Measurements from ENCODE around the gene HGS. TPM values are rescaled to one million over a fixed set of nuclear protein-coding genes. Genes with fewer than 3 reads are reported as not detected.
A peak's percentile ranks its signal among the peaks of the same experiment; 100 is the strongest.

The HGS gene
- total RNA-seq, 1 donor from 2014 or later, result 36.6 TPM

DNA sequence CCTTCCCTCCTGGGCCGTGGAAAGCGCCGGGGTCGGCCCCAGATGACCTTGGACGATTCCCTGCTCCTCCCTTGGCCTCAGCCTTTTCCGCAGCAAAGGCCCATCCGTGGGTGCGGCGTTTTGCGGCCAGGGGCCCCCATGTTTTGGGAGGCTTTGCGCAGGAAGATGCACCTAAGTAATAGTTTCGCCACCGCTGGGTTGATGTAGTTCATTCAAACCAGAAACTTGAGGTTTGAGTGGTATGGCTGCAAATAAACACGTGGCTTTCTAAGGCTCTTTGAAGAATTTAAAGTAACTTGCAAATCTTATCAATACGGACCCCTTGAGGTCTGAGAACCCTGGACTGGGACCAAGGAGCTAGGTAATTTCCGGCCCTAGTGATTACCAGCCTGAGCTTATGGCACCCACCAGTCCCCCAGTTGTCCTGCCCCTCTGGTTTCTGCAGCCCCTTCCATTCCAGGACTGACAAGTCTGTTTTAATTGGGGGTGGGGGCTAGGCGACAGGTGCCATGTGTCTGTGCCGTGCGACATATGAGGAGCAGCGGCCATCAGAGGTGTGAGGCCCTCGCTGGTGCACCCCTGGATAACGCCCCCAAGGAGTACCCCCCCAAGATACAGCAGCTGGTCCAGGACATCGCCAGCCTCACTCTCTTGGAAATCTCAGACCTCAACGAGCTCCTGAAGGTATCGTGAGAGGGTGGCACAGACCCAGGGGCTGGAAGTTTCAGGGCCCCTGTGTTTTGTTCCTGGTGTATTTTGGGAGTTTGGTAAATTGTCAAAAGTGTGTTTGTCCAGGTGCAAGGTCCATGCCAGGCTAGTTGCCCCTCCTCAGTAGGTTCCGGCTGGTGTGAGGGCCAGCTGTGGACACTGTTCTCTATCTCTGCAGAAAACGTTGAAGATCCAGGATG, 20.2 kb downstream of the HGS start:
- DNase-seq, result no peak

DNA sequence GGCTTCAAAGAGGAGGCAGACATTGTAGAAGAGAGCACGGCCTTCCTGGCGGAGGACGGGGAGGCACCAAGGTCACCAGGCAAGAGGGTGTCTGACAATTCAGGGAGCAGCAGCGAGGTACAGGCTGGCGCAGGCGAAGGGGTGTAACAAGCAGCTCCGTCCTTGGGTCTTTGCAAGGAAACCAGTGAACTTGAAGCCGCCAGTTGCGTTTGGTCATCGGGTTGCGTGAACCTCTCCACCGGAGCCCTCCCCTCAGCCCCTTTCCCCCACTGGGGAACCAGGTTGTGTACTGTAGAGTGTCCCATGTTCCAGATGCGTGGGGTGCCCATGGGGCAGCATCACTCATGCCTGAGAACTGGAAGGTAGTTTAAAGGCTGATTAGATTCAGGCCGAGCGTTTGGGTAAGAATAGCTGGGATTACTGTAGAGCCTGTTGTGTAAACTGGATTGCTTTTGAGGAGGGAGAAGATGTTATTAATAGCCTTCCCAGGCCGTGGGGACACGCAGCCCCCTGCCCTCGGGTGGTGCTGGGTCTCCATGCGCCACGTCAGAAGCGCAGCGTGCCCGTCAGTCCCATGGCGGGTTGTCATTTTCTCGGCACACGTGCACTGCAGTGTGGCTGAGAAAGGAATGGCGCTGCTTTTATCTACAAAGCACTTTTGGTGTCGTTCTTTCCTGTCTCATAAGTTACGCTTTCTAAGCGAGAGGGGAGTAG, 21.9 kb downstream of the HGS start:
- DNase-seq, result no peak

DNA sequence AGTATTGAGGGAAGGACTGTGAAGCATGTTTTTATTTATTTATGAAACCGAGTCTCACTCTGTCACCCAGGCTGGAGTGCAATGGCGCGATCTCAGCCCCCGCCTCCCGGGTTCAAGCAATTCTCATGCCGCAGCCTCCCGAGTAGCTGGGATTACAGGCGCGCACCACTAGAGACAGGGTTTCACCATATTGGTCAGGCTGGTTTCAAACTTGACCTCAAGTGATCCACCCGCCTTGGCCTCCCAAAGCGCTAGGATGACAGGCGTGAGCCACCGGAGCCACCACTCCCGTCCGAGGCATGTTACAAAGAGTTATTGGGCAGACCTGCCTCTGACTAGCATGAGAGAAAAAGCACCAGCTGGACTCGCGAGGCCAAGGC, 22.4 kb downstream of the HGS start:
- DNase-seq, result no peak

DNA sequence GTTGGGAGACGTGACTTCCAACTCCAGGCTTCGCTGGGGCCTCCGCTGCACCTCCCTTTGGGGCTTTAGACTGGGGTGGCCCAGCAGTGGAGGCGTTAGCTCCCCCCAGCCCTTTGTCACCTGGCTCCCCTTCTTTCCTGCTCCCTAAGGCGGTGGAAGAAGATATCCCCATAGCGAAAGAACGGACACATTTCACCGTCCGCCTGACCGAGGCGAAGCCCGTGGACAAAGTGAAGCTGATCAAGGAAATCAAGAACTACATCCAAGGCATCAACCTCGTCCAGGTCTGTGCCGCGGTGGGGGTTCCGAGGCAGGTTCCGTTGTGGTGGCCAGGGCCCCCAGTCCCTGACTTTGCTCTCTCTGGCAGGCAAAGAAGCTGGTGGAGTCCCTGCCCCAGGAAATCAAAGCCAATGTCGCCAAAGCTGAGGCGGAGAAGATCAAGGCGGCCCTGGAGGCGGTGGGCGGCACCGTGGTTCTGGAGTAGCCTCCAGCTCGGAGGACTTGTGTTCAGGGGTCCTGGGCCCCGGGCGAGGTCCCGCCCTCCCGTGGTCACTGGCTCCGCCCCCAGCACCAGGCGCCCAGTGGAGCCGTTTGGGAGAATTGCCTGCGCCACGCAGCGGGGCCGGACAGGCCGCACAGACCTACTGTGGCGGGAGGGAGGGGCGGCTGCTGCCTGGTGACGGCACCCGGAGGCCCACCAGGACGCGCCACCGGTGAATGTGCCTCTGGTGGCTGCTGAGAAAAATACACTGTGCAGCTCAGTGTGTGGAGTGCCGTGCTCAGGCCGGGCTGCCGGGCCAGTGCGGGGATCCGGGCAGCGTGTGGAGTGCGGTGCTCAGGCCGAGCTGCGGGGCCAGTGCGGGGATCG, 23.2 kb downstream of the HGS start:
- DNase-seq, result no peak

DNA sequence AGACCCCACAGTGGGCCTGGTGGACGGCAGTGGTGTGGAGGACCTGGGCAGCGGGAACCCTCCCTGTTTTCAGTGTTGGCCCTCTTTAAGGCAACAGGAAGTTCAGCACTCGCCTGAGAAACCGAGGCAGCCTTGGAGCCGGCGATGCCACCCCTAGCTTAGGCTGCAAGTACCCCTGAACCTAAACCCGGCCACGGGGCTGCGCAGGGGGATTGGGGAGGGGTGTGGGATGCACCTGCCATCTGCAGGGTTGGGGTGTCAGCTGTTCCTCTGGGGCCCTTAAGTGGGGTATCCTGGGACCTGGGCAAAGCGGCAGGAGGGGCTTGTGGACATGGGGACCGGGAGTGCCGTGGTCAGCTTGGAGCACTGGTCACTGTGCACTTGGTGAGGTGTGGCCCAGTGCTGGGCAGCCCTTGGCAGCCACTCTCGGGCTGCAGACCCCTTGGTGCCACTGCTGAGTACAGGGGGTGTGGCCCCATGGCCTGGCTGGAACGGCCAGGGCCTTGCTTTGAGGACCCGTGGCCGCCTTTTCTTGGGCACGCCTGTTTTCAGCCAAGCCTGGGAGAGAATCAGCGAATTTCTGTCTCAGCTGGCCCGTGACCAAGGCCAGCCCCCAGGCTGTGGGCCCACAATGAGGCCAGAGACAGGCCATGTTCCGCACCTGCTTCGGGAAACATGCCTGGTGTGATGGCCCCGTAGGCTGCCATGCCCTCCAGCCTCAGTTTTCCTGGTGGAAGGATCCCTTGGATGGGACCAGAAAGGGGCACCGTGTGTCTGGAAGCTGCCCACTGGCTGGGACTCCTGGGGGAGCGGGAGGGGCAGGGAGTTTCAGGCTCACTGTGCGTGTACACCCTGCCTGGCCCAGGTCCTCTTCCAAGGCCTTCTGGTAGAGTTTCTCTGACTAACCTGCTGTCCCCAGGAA, 24.2 kb downstream of the HGS start:
- no peak for DNase-seq

DNA sequence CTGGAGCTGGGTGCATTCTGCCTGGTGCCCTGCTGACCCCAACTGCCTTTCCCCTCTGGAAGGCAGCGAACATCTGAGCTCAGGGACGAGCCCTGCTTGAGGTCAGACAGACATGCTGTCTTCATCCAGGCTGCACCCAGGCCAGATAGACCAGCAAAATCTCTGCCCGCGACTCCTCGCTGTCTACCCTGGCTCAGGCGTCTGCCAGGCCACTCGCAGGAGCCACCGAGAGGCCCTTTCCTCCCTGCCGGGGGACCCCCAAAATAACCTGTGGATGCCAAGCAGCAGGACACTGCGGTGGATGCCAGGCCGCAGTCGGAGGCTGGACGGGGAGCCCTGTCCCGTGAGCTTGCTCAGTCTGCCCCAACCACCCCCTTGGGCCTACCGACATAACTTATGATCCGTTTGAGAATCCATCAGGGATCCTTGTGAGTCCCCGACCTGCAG, 25.0 kb downstream of the HGS start:
- DNase-seq, result no peak

DNA sequence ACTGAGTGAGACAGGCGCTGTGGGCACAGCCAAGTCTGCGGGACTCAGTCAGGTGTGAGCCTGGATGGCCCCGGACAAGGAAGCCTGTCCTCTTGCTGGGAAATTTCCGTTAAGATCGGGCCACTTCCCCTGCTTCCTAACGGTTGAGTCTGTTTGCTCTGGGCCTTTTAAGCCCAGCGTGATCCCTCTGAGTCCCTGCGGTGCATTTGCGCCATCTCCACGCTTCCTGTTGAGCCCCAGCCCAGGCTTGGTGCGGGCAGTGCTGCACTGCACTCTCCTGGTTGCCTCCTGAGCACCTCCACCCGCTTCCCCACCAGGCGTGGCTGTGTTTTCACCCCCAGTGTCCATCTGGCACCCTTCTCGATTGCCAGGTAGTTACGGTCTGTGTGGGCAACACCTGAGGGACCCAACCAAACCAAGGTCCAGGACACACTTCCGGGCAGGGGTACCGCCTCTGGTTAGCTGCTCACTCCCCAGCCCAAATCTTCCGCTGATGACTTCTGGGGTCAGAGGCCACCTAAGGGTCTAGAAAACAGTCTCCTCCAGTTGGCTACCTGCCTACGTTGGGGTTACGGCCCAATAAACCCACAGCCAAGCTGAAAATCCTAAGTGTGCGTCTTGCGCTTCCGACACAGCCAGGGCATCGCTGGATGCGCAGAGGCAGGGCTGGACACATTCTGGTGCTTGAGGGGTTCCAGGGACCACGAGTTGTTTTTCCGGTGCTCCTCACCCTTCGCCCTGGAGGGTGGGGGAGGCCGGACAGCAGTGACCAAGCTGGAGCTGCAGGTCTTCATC, 26.9 kb downstream of the HGS start:
- no peak for DNase-seq

DNA sequence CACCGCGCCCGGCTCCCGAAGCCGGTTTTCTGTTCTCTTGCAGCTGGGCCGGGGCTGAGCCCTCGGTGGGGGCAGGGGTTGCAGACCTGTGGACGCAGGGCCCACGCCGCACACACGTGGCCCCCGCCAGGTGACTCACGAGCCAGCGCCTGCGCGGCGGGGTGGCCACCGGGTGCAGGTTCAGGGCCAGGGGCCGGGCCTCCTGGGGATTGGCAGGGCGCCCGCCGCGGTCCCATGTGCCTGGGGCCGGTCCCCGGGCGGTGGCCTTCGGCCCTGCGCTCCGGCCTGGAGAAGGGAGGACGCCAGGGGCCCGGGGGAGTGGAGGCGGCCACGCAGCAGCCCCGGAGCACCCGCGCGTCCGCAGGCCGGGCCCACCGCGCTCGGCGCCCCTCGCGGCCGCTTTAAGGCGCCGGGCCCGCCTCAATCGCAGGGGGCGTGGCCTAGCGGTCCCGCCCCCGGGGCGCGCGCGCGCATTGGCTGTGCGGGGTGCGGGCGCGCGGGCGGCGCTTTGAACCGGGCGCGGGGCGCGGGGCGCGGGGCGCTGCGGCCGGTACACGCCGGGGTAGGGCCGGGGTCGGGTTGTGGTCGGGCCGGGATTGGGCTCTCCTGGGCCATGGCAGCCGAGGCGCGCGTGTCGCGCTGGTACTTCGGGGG, 28.1 kb downstream of the HGS start, which contains the start of gene SLC25A10:
TSS of gene SLC25A10 (plus strand) at position 471 of the 654 bp plus-strand sequence. CDS start at position 614, 143 bp downstream.
- peak; percentile 28 for DNase-seq

DNA sequence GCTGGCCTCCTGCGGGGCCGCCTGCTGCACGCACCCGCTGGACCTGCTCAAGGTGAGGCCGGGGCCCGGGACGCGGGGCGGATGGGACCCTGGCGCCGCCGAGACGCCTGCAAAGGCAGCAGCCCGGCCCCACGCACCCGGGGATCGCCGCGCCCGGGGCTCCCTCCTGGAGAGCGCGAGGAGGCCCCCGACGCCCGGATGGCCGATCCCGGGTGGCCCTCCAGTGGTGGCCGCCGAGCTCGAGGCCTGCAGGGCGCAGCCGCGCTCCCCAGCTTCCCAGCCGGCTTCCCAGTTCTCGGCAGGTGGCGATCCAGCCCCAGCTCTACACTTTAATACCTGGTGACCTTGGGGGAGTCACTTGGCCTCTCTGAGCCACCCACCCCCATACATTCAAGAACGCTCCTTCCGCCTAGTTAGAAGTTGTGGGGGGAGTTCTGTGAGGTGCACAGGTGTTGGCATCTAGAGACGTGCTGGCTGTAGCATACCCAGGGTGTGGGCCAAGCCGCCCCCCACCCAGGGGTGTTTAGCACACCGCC, 28.7 kb downstream of the HGS start:
- no peak for DNase-seq

DNA sequence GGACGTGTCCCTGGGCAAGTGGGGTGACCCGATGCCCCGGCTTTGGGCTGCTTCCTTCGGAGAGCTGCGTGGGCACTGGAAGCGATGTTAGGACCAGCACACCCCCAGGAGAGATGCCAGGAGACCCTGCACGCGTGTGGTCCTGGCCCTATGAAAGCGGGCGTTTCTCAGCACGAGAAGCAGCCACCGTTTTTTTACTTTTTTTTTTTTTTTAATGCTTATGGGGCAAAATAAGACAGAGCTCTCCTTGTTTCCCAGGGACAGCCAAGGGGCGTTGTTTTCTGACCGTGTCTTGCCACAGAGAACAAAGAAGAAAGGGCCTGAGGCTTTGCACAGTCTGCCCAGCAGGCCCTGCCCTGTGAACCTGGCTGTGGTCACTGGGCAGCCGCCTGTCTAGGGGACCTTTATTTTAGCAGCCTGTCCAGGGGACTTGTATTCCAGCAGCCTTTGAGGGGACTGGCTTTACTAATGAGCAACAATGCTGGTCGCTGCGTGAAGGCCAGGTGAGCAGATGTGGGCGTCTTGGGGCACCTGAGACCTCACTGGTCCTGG, 29.3 kb downstream of the HGS start:
- no peak for DNase-seq

DNA sequence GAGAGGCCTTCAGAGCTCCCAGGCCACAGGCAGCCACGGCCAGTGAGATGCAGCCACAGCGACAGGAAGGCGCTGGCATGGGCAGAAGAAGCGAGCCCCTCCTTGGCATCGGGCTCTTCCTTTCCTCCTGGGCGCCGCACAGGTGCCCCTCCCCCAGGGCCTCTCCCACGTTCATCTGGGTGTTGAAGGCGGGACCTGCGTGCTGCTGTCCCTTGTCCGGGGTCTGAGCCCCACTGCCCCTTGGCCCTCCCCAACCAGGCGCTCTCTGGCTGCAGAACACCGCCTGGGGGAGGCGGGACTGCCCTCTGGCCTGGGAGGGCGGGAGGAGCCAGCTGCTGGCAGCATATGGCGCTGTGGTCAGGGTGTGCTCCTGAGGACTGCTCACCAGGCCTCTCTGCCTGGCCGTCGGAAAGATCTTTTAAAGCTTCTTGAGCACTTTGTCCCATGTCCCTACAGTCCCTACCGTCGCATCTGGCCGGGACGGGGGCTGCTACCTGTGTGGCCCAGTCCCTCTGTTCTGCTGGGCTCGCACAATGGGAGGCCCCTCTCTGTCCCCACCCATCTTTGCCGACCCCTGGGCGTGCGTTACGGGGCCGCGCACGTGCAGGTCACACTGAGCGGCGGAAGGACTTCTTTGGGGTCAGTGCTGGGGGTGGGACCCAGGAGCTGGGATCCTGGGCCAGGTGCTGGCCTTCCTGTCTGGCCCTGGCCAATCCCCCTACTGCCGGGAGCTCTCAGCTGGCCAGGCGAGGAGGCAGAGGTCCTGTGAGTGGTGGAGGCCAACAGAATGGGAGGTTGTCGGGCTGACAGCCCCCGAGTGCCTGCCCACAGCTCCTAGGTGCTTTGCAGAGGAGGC, 30.0 kb downstream of the HGS start:
- no peak for DNase-seq

DNA sequence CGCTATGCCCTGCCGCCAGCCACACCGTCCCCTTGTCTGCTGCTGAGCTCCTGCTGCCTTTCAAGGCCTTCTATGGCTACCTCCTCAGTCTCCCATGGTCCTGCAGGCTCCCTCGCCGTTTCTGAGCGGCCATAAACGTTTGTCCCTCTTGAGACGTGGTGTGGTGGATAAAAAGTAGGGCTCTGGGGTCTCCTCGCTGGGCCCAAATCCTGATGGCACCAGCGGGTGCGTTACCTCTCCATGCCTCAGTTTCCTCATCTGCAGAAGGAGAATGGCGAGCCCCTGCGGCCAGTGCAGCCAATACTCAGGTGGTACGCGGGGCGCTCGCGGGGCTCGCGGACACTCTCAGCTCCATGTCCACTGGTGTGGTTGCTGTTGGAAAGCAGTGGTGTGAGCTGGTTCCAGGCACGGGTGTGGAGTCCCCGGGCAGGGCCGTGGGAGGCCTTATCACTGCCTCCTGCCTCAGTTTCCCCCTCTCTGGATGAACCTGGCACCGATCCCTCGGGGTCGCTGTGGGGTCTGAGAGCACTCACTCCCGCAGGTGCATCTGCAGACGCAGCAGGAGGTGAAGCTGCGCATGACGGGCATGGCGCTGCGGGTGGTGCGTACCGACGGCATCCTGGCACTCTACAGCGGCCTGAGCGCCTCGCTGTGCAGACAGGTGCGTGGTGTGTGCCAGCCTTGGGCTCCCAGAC, 30.7 kb downstream of the HGS start:
- DNase-seq, result no peak

DNA sequence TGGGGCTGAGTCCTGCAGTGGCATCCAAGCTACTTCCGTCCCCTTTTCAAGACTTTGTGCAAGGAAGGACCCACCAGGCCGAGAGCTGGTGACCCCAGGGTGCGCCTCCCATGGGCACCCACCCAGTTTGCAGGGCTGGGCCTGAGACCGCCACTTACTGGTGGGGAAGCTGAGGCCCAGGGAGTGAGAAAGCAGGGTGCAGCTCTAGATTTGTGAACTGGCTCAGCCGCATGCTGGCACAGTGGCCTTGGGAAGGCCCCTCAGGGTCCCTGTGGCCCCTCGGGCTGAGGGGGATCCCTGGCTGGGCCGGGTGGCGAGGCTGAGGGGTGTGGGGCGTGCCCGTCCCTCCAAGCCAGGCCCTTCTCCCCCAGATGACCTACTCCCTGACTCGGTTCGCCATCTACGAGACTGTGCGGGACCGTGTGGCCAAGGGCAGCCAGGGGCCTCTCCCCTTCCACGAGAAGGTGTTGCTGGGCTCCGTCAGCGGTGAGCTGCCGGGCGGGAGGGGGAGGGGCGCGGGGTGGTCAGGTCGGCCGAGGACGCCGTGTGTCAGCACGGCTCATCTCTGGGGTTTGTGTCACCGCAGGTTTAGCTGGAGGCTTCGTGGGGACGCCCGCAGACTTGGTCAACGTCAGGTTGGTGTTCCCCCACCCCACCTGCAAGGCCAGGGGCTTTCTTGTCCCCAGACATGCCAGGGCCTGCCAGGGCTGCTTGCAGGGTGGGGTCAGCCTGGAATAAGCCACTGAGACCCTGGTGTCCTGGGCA, 31.5 kb downstream of the HGS start:
- DNase-seq, result no peak

DNA sequence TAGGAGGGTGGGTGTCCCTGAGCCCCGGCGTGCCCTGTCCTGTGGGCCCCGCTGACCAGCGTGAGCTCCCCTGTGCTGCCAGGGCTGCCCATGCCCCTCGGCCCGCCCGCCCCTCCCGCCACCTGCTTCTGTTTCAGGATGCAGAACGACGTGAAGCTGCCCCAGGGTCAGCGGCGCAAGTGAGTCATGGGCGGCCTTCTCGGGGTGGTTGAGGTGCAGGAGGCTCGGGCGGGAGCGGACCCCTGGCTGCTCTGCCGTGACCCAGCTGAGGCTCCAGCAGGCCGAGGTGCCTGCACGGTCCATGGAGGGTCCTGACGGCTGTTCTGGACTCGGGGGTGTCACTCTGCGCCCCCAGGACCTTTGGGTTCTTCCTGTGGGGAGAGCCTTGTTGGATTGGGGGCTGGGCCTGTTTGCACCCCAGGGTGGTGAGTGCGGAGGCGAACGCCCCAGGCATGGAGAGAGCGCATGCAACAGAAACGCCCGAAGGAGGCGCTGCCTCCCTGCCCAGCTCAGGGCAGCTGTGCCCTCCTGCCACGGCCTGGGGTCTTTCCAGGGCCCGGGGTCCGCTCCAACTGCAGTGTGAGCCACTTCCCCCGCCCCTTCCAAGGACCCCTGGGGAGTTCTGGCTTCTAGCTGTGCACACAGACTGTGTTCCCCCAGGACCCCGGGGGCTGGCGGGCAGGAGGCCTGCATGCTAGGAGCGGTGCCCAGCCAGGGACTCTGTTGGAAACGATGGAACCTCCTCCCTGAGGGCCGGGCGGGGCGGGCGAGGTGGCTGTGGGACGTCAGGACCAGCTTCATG, 32.3 kb downstream of the HGS start:
- DNase-seq, result no peak

DNA sequence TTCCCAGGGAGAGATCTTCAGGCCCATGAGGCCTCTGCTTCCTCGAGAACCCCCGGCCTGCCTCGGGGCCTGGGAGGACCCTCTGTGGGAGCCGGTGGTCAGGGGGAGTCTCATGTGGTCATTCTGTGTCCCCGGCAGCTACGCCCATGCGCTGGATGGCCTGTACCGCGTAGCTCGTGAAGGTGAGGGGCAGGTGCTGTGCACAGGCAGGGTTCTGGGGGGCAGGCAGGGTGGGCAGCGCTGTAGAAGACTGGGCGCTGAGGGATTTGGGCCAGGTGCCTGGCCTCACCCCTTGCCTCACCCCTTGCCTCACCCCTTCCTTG, 32.8 kb downstream of the HGS start:
- no peak for DNase-seq
